ENCODE results near the gene CALHM2.

Gene CALHM2

DNA sequence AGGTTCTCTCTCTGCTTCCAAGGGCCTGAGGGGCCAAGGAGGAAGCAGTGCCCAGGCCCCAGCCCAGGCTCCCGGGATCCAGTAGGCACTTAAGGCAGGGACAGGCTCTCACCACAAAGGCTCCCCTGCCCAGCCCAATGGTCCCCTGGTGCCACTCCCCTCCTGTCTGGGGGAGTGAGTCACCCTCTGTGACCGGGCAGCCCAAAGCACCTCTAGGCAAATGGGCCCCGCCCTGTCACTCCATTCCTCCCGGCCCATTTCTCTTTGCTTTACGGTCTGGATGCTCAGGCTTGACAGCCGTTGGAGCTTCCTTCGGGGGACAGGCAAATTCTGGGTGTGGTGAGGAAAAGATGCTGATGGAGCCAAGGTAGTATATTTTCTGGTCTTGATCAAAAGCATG is 27.0 kb upstream of the CALHM2 start, which contains the start of gene CALHM3:
CALHM3 (minus strand) TSS at position 106 of the 400 bp plus-strand sequence. CDS start 208 bp downstream, outside the sequence.
- H3K79me2 ChIP-seq (ENCODE audit: insufficient read depth, low read length), result no peaks in the 10 kb centered on the region
- ATAC-seq (ENCODE audit: insufficient read depth, low read depth), result no peak
- no peak for TF ChIP-seq EZH2 (IDR thresholded peaks at IDR 0.05; ENCODE audit: borderline replicate concordance, low read depth, low read length, severe bottlenecking)
- TF ChIP-seq, protein P1, sequence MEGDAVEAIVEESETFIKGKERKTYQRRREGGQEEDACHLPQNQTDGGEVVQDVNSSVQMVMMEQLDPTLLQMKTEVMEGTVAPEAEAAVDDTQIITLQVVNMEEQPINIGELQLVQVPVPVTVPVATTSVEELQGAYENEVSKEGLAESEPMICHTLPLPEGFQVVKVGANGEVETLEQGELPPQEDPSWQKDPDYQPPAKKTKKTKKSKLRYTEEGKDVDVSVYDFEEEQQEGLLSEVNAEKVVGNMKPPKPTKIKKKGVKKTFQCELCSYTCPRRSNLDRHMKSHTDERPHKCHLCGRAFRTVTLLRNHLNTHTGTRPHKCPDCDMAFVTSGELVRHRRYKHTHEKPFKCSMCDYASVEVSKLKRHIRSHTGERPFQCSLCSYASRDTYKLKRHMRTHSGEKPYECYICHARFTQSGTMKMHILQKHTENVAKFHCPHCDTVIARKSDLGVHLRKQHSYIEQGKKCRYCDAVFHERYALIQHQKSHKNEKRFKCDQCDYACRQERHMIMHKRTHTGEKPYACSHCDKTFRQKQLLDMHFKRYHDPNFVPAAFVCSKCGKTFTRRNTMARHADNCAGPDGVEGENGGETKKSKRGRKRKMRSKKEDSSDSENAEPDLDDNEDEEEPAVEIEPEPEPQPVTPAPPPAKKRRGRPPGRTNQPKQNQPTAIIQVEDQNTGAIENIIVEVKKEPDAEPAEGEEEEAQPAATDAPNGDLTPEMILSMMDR (IDR thresholded peaks at IDR 0.05; ENCODE audit: borderline replicate concordance, extremely low read depth, low read length, poor library complexity, severe bottlenecking), result no peak
- H3K4me2 ChIP-seq (ENCODE audit: insufficient read depth, low read length), result no peak within 1 kb of the TSS
- no peaks in the 10 kb centered on the region for H3K4me1 ChIP-seq (ENCODE audit: insufficient read depth, low read length)
- no peak within 1 kb of the TSS for H3K27ac ChIP-seq (ENCODE audit: low read length)
- no peaks in the 10 kb centered on the region for H3K27me3 ChIP-seq (ENCODE audit: insufficient read depth, low read length, poor library complexity)
- DNase-seq, result no peak
- no peak within 1 kb of the TSS for H2AFZ ChIP-seq (ENCODE audit: low read depth, low read length)
- H3K4me3 ChIP-seq (ENCODE audit: low read depth in 1 of 2, low read length in 2 of 2), result no peak within 1 kb of the TSS
- no peak within 1 kb of the TSS for H3K9ac ChIP-seq (ENCODE audit: low read depth, low read length)
- no peaks in the 10 kb centered on the region for H3K9me3 ChIP-seq (ENCODE audit: insufficient read depth, low read length, severe bottlenecking)
- no peaks in the 10 kb centered on the region for H4K20me1 ChIP-seq (ENCODE audit: insufficient read depth, low read length)
- H3K36me3 ChIP-seq (ENCODE audit: insufficient read depth, low read length), result no peaks in the 10 kb centered on the region

GRCh38 chr10:103478671-103479070 is 26.5 kb upstream of the CALHM2 start:
- H3K4me1 ChIP-seq (ENCODE audit: insufficient read depth, low read length), result no peaks in the 10 kb centered on the region
- no peak overlapping the region for H3K9ac ChIP-seq (ENCODE audit: low read depth, low read length)
- H3K27ac ChIP-seq (ENCODE audit: low read length), result no peak overlapping the region
- H3K79me2 ChIP-seq (ENCODE audit: insufficient read depth, low read length), result no peaks in the 10 kb centered on the region
- ATAC-seq (ENCODE audit: insufficient read depth, low read depth), result no peak
- no peak overlapping the region for H3K4me2 ChIP-seq (ENCODE audit: insufficient read depth, low read length)
- TF ChIP-seq, protein P1 (IDR thresholded peaks at IDR 0.05; ENCODE audit: borderline replicate concordance, extremely low read depth, low read length, poor library complexity, severe bottlenecking), result no peak
- no peak for TF ChIP-seq EZH2 (IDR thresholded peaks at IDR 0.05; ENCODE audit: borderline replicate concordance, low read depth, low read length, severe bottlenecking)
- no peaks in the 10 kb centered on the region for H3K36me3 ChIP-seq (ENCODE audit: insufficient read depth, low read length)
- no peaks in the 10 kb centered on the region for H4K20me1 ChIP-seq (ENCODE audit: insufficient read depth, low read length)
- no peak for DNase-seq
- no peaks in the 10 kb centered on the region for H3K27me3 ChIP-seq (ENCODE audit: insufficient read depth, low read length, poor library complexity)
- no peak overlapping the region for H3K4me3 ChIP-seq (ENCODE audit: low read depth in 1 of 2, low read length in 2 of 2)
- H2AFZ ChIP-seq (ENCODE audit: low read depth, low read length), result no peak overlapping the region
- no peaks in the 10 kb centered on the region for H3K9me3 ChIP-seq (ENCODE audit: insufficient read depth, low read length, severe bottlenecking)

DNA sequence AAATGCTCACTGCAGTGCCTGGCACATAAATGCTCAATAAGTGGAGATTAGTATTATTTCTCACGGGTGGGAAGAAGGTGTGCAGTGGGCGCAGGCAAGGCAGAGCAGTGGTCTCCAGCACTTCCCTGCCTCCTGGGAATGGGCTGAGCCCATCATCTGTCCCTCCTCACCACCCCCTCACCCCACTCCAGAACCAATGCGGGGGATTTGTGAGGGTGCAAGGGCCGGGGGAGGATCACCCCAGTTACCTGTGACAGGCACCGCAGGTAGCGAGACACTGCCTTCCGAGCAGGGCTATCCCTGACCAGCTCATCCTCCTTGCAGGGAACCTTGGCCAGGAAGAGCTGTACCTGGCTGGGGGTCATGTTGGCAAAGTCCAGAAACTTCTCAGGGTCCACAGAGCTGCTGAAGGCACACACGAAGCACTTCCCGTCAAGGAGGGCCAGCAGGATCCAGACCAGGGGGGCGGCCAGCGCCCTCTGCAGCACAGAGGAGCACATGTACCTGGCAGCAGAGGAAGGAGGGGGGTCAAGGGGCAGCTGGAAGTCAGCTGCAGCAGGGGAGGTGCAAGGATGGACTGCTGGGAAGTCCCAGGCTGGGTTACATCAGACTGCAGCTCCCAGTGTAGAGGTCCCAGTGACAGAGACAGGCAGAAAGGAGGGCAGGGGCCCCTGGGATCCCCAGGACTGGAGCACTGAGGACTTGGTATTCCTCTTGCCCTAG is 24.0 kb upstream of the CALHM2 start:
- TF ChIP-seq, protein P1 (IDR thresholded peaks at IDR 0.05; ENCODE audit: borderline replicate concordance, extremely low read depth, low read length, poor library complexity, severe bottlenecking), result peak; percentile 34
- no peak for TF ChIP-seq EZH2 (IDR thresholded peaks at IDR 0.05; ENCODE audit: borderline replicate concordance, low read depth, low read length, severe bottlenecking)
- H3K27ac ChIP-seq (ENCODE audit: low read length), result no peak overlapping the region
- no peaks in the 10 kb centered on the region for H3K27me3 ChIP-seq (ENCODE audit: insufficient read depth, low read length, poor library complexity)
- H3K9me3 ChIP-seq (ENCODE audit: insufficient read depth, low read length, severe bottlenecking), result no peaks in the 10 kb centered on the region
- H3K79me2 ChIP-seq (ENCODE audit: insufficient read depth, low read length), result no peaks in the 10 kb centered on the region
- H4K20me1 ChIP-seq (ENCODE audit: insufficient read depth, low read length), result no peaks in the 10 kb centered on the region
- no peak overlapping the region for H2AFZ ChIP-seq (ENCODE audit: low read depth, low read length)
- peaks cover 13% of the 10 kb centered on the region for H3K4me1 ChIP-seq (ENCODE audit: insufficient read depth, low read length)
- no peak for ATAC-seq (ENCODE audit: insufficient read depth, low read depth)
- no peak overlapping the region for H3K4me2 ChIP-seq (ENCODE audit: insufficient read depth, low read length)
- no peak overlapping the region for H3K9ac ChIP-seq (ENCODE audit: low read depth, low read length)
- DNase-seq, result no peak
- H3K36me3 ChIP-seq (ENCODE audit: insufficient read depth, low read length), result no peaks in the 10 kb centered on the region
- H3K4me3 ChIP-seq (ENCODE audit: low read depth in 1 of 2, low read length in 2 of 2), result no peak overlapping the region
